PC-9 (cell line): ENCODE measurements around the gene PLCH2.

Source experiments
- CTCF ChIP-seq: fragments of 200-600 bp; sonication (generic); conservative IDR thresholded peaks from 2 replicates; pipeline ENCODE4 v1.6.1; 2017; ENCODE audit warnings: mixed run types, antibody characterized with exemption, mild to moderate bottlenecking, moderate library complexity
- EZH2 ChIP-seq: fragments of 200-600 bp; sonication (generic); IDR thresholded peaks from 2 replicates; pipeline ENCODE4 v1.8.0; 2017; ENCODE audit warnings: antibody characterized with exemption, low read depth

DNA sequence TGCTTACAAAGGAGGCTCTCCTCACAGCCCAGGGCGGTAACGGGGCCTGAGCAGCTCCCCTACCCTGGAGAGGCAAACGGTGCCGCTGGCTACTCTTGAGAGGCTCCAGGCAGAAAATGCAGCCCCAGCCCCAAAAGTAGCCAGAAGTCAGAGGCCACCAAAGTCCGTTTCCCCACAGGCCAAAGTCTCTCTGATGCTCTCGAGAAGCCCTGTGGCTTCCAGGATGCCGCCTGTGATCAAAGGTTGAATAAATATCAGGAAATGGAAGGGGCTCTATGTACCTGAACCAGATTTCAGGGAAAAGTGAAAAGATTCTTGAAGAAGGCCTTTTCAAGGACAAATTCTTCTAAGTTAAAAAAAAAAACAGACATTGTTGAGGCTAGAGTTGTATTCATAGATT is 46.1 kb downstream of the PLCH2 start:
- TF ChIP-seq CTCF (no peak), EZH2 (no peak)
